GM18907 (cell line): ENCODE results near the gene PEX10.
"Not testable (repeated sequence)": the region's sequence is repeated elsewhere in the genome, so short reads cannot be mapped to it uniquely, and the experiment has no call there.

Source experiments
- ATAC-seq: cut with Tn5 transposase; IDR thresholded peaks from one replicate; pipeline ENCODE4 v1.9.1; 2021; ENCODE audit warnings: mild to moderate bottlenecking, moderate library complexity; ENCODE audit not compliant: unreplicated experiment

PEX10 gene

GRCh38 chr1:2443277-2444137 is 31.1 kb upstream of the PEX10 start:
- no peak for ATAC-seq

- ATAC-seq = no peak
Measured at GRCh38 chr1:2442661-2443060, 30.3 kb upstream of the PEX10 start.

GRCh38 chr1:2441746-2442145 is 29.4 kb upstream of the PEX10 start:
- ATAC-seq = no peak

- not testable (repeated sequence) for ATAC-seq
Measured at GRCh38 chr1:2440346-2440745, 28.0 kb upstream of the PEX10 start.

GRCh38 chr1:2439369-2439768 is 27.0 kb upstream of the PEX10 start:
- no peak for ATAC-seq

GRCh38 chr1:2438641-2439040 is 26.3 kb upstream of the PEX10 start:
- ATAC-seq = no peak

- ATAC-seq = no peak
Measured at GRCh38 chr1:2438038-2438437, 25.7 kb upstream of the PEX10 start.

GRCh38 chr1:2437617-2438016 is 25.3 kb upstream of the PEX10 start:
- no peak for ATAC-seq

- ATAC-seq = no peak
Measured at GRCh38 chr1:2436876-2437275, 24.5 kb upstream of the PEX10 start.

GRCh38 chr1:2435746-2436355 is 23.5 kb upstream of the PEX10 start:
- no peak for ATAC-seq

GRCh38 chr1:2435091-2435490 is 22.7 kb upstream of the PEX10 start:
- ATAC-seq = no peak

GRCh38 chr1:2433936-2434655 is 21.7 kb upstream of the PEX10 start:
- ATAC-seq = no peak

GRCh38 chr1:2433196-2433595 is 20.8 kb upstream of the PEX10 start:
- ATAC-seq = no peak

GRCh38 chr1:2432441-2432844 is 20.1 kb upstream of the PEX10 start:
- ATAC-seq = no peak

GRCh38 chr1:2431518-2431917 is 19.2 kb upstream of the PEX10 start:
- ATAC-seq = no peak

GRCh38 chr1:2431103-2431502 is 18.7 kb upstream of the PEX10 start:
- no peak for ATAC-seq

- ATAC-seq = no peak
Measured at GRCh38 chr1:2430592-2430973, 18.2 kb upstream of the PEX10 start.

- no peak for ATAC-seq
Measured at GRCh38 chr1:2429780-2430591, 17.6 kb upstream of the PEX10 start.

- no peak for ATAC-seq
Measured at GRCh38 chr1:2428490-2428889, 16.1 kb upstream of the PEX10 start.

GRCh38 chr1:2427976-2428375 is 15.6 kb upstream of the PEX10 start:
- no peak for ATAC-seq

GRCh38 chr1:2427051-2427450 is 14.7 kb upstream of the PEX10 start:
- no peak for ATAC-seq
